Loucy (cell line): Measurements from ENCODE around the gene NBPF19.
"Not testable (repeated sequence)": the region's sequence is repeated elsewhere in the genome, so short reads cannot be mapped to it uniquely, and the experiment has no call there.

Experiments used
- EZH2phosphoT487 ChIP-seq: fragments of 200-600 bp; IDR thresholded peaks from 2 replicates; pipeline ENCODE4 v1.6.1; 2018; ENCODE audit warnings: antibody characterized with exemption, mild to moderate bottlenecking, moderate library complexity, borderline replicate concordance
- TF ChIP-seq, protein P1 (sequence below): fragments of 200-600 bp; sonication (generic); conservative IDR thresholded peaks from 2 replicates; pipeline ENCODE4 v1.5.1; 2014; ENCODE audit warnings: mild to moderate bottlenecking, antibody characterized with exemption, low read length

GRCh38 chr1:149558350-149558825 is 83.5 kb downstream of the NBPF19 start:
- TF ChIP-seq, protein P1, sequence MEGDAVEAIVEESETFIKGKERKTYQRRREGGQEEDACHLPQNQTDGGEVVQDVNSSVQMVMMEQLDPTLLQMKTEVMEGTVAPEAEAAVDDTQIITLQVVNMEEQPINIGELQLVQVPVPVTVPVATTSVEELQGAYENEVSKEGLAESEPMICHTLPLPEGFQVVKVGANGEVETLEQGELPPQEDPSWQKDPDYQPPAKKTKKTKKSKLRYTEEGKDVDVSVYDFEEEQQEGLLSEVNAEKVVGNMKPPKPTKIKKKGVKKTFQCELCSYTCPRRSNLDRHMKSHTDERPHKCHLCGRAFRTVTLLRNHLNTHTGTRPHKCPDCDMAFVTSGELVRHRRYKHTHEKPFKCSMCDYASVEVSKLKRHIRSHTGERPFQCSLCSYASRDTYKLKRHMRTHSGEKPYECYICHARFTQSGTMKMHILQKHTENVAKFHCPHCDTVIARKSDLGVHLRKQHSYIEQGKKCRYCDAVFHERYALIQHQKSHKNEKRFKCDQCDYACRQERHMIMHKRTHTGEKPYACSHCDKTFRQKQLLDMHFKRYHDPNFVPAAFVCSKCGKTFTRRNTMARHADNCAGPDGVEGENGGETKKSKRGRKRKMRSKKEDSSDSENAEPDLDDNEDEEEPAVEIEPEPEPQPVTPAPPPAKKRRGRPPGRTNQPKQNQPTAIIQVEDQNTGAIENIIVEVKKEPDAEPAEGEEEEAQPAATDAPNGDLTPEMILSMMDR = not testable (repeated sequence)
- TF ChIP-seq EZH2phosphoT487 = not testable (repeated sequence)
